HepG2 (cell line): ENCODE measurements around the gene SLAIN2. TPM values are rescaled to one million over a fixed set of nuclear protein-coding genes. Genes with fewer than 3 reads are reported as not detected.

Experiments
- ATAC-seq: fragments of 200-7000 bp; cut with Tn5 transposase; 3 replicates; pipeline ENCODE4 v1.9.1; 2020; ENCODE audit warnings: mild to moderate bottlenecking, moderate library complexity
- BruUV-seq: library from RNA; stranded (reverse); fragments of 400-500 nt; replicated peaks from 2 replicates; lab custom pipeline; 2021; lab: Mats Ljungman, UMichigan
- CTCF ChIA-PET: fragments of 300-600 bp; formaldehyde crosslinking; extraction: SDS; loops from one replicate; lab custom pipeline; 2021; ENCODE audit warnings: low total read pairs, inconsistent platforms, low intra/inter-chr PET ratio; lab: Yijun Ruan, JAX
- POLR2A ChIA-PET: fragments of 350-600 bp; sonication (Branson Sonifier 250); formaldehyde crosslinking; loops from one replicate; lab custom pipeline; 2020; ENCODE audit warnings: antibody characterized with exemption, inconsistent platforms; lab: Yijun Ruan, JAX
- DNase-seq: peaks from one replicate; pipeline ENCODE4 v3.0.0-alpha.2; 2015; ENCODE audit warnings: low spot score
- FAIRE-seq: peaks from 3 replicates; lab custom pipeline; 2011; peaks lifted over from hg19 to GRCh38; lab: Jason Lieb, UNC
- H2AFZ ChIP-seq: one replicate; pipeline ENCODE4 v1.6.1; 2011; ENCODE audit warnings: low read length, inconsistent platforms
- H3K27ac ChIP-seq: fragments of 300-600 bp; 3 replicates; pipeline ENCODE4 v1.8.0; 2011; ENCODE audit warnings: mixed run types, mild to moderate bottlenecking, mixed read lengths, low read length, inconsistent platforms; ENCODE audit not compliant: insufficient read depth; ENCODE audit errors: extremely low read length
- H3K27me3 ChIP-seq, 2 experiments: fragments of 200-600 bp in 1 of 2; 2 replicates in 1 of 2; 3 replicates in 1 of 2; pipeline versions ENCODE4 v1.6.0 to v1.8.0; 2011; ENCODE audit warnings: low read length in 2 of 2, mild to moderate bottlenecking in 2 of 2, moderate library complexity in 2 of 2, inconsistent platforms in 1 of 2; ENCODE audit not compliant: insufficient read depth in 2 of 2, control insufficient read depth in 1 of 2
- H3K36me3 ChIP-seq, 2 experiments: fragments of 200-600 bp in 1 of 2; replicated peaks in 1 of 2; 2 replicates in 1 of 2; 3 replicates in 1 of 2; pipeline versions ENCODE4 v1.5.1 to v1.8.0; 2011; ENCODE audit warnings: low read length in 2 of 2, inconsistent platforms in 1 of 2; ENCODE audit not compliant: insufficient read depth in 2 of 2, control insufficient read depth in 1 of 2
- H3K4me1 ChIP-seq: 2 replicates; pipeline ENCODE4 v1.5.1; 2012; ENCODE audit warnings: low read length, inconsistent platforms; ENCODE audit not compliant: insufficient read depth
- H3K4me2 ChIP-seq: 2 replicates; pipeline ENCODE4 v1.6.0; 2011; ENCODE audit warnings: low read depth, low read length, inconsistent platforms
- H3K4me3 ChIP-seq, 3 experiments: fragments of 200-600 bp in 1 of 3; sonication (generic), shearing (Covaris generic) in 1 of 3; replicated peaks in 1 of 3; 2 replicates each; pipeline ENCODE4 v1.5.1; 2011 to 2016; ENCODE audit warnings: low read length in 3 of 3, inconsistent platforms in 2 of 3, low read depth in 2 of 3, mild to moderate bottlenecking in 2 of 3, control low read depth in 1 of 3, mixed read lengths in 1 of 3; ENCODE audit not compliant: insufficient read depth in 1 of 3
- H3K79me2 ChIP-seq: one replicate; pipeline ENCODE4 v1.6.1; 2011; ENCODE audit warnings: low read length, inconsistent platforms; ENCODE audit not compliant: insufficient read depth
- H3K9ac ChIP-seq: 2 replicates; pipeline ENCODE4 v1.6.0; 2011; ENCODE audit warnings: mild to moderate bottlenecking, low read depth, low read length, inconsistent platforms; ENCODE audit not compliant: insufficient read depth
- H3K9me3 ChIP-seq: 2 replicates; pipeline ENCODE4 v1.5.1; 2012; ENCODE audit warnings: mild to moderate bottlenecking, low read length
- H4K20me1 ChIP-seq: 2 replicates; pipeline ENCODE4 v1.6.0; 2011; ENCODE audit warnings: inconsistent platforms, mild to moderate bottlenecking, low read length, moderate library complexity; ENCODE audit not compliant: insufficient read depth
- HIVEP1 ChIP-seq: sonication (generic); formaldehyde crosslinking; IDR thresholded peaks from 2 replicates; pipeline ENCODE4 v1.4.0; 2020; ENCODE audit warnings: mild to moderate bottlenecking, missing genetic modification reagents
- KMT2B ChIP-seq: IDR thresholded peaks from 2 replicates; pipeline ENCODE4 v1.6.1; 2016; ENCODE audit warnings: missing genetic modification reagents, missing compliant biosample characterization
- ONECUT2 ChIP-seq: sonication (generic); formaldehyde crosslinking; IDR thresholded peaks from 2 replicates; pipeline ENCODE4 v1.4.0; 2020; ENCODE audit warnings: missing genetic modification reagents
- PRMT3 ChIP-seq: sonication (generic); formaldehyde crosslinking; IDR thresholded peaks from 2 replicates; pipeline ENCODE4 v1.8.1; 2022; ENCODE audit warnings: low read depth, mild to moderate bottlenecking, moderate library complexity, missing genetic modification reagents, borderline replicate concordance
- SP2 ChIP-seq: sonication (generic); formaldehyde crosslinking; IDR thresholded peaks from 2 replicates; pipeline ENCODE4 v1.5.1; 2020; ENCODE audit warnings: mild to moderate bottlenecking, missing genetic modification reagents
- ZNF724P ChIP-seq: sonication (generic); formaldehyde crosslinking; IDR thresholded peaks from 2 replicates; pipeline ENCODE4 v1.8.0; 2022; ENCODE audit warnings: missing genetic modification reagents, borderline replicate concordance
- ZNF782 ChIP-seq: sonication (generic); formaldehyde crosslinking; IDR thresholded peaks from 2 replicates; pipeline ENCODE4 v1.4.0; 2020; ENCODE audit warnings: missing genetic modification reagents, mild to moderate bottlenecking, borderline replicate concordance
- ZNF841 ChIP-seq: sonication (generic); formaldehyde crosslinking; IDR thresholded peaks from 2 replicates; pipeline ENCODE4 v1.8.1; 2023; ENCODE audit warnings: missing genetic modification reagents, borderline replicate concordance
- WGBS: methylation state at CpG from one replicate; pipeline ENCODE4 v1.1.6; 2017; ENCODE audit warnings: low lambda C conversion rate; 5-methylcytosine and 5-hydroxymethylcytosine counted together
- in situ Hi-C: cut with HindIII; loops from 2 replicates; pipeline ENCODE4 v1.10.0; 2017; ENCODE audit warnings: low pct_unique_long_range_greater_than_20kb; ENCODE audit not compliant: extremely low pct_ligation_motif_present
- intact Hi-C: fragments of 100-400 bp; cut with micrococcal nuclease; formaldehyde crosslinking; loops from one replicate; pipeline ENCODE4 v1.10.0; 2022; ENCODE audit not compliant: unreplicated experiment
- polyA plus RNA-seq, 8 experiments: library from polyadenylated mRNA; depleted of rRNA in 3 of 8; stranded (reverse) in 7 of 8; unstranded in 1 of 8; fragments of >200 nt; fragmentation: Illumina TruSeq in 4 of 8; extraction: Trizol in 4 of 8; gene quantifications; 2 replicates each; pipeline versions ENCODE4 v1.2.1 to v1.2.3, GENCODE V29; 2011 to 2016; ENCODE audit warnings: low read depth in 4 of 8, missing spikeins in 1 of 8, mixed read lengths in 1 of 8; ENCODE audit not compliant: insufficient read depth in 1 of 8
- total RNA-seq, 5 experiments: library from RNA; depleted of rRNA; stranded (reverse); fragments of >200 nt; fragmentation: Illumina TruSeq; extraction: Trizol; gene quantifications; 2 replicates each; pipeline ENCODE4 v1.2.3, GENCODE V29; 2016; ENCODE audit warnings: low read depth in 1 of 5

Gene SLAIN2
- total and polyA plus RNA-seq, 2 of the 13 experiments (the other 11 are each of a cell fraction or from before 2014, with no cell fraction given): 20.7 to 22.5 TPM

- TF ChIP-seq ZNF782 (no peak), ONECUT2 (CRISPR knock-in tag) (no peak), SP2 (CRISPR knock-in tag) (no peak)
- TF ChIP-seq, all 625 proteins: peak for 0
- no TSS peak for BruUV-seq
- peaks cover 9% of the 10 kb centered on the region for H3K79me2 ChIP-seq
- 95% methylated on average over 1 of the region's 1 CpG for WGBS
- DNase-seq (no peak), ATAC-seq (no peak), FAIRE-seq (no peak)
- H3K36me3 ChIP-seq: 0 out of 5 replicates have a peak, but pooled peaks cover 0 to 6% of the 10 kb centered on the region in 2 experiments
- H3K4me1 ChIP-seq: peaks cover 13% of the 10 kb centered on the region
- no peak overlapping the region for H3K27ac ChIP-seq
- no peak overlapping the region for H3K4me2 ChIP-seq
- ChIA-PET CTCF (no interaction called here), POLR2A (no interaction called here)
- intact Hi-C loops: no loop called here
- H3K9me3 ChIP-seq: no peaks in the 10 kb centered on the region
- no peaks in the 10 kb centered on the region for H3K27me3 ChIP-seq
- H2AFZ ChIP-seq: no peak overlapping the region
- in situ Hi-C loops: no loop called here
- H4K20me1 ChIP-seq: no peaks in the 10 kb centered on the region
- H3K9ac ChIP-seq: no peak overlapping the region
- no peak overlapping the region for H3K4me3 ChIP-seq
Measured at GRCh38 chr4:48370260-48371134, 29.2 kb downstream of the SLAIN2 start.

DNA sequence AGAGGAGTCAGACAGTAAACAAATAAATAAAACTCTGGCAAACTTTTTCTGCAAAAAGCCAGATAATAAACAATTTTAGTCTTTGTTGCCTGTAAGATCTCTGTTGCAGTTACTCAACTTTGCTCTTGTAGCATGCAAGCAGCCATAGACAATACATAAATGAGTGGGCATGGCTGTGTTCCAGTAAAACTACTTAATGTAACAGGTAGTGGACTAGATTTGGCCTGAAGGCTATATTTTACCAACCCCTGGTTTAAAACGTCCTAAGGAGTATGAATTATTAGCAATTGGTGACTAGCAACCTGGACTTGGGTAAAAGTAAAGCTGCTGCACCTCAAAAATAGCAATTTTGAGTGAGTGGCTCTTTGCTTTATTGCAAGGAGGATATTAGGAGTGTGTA is 30.9 kb downstream of the SLAIN2 start:
- no peak overlapping the region for H2AFZ ChIP-seq
- ATAC-seq: no peak
- no peak overlapping the region for H3K4me3 ChIP-seq
- ChIA-PET CTCF (no interaction called here), POLR2A (no interaction called here)
- peaks cover 15% of the 10 kb centered on the region for H3K4me1 ChIP-seq
- TF ChIP-seq PRMT3 (CRISPR knock-in tag): no peak
- no peak for TF ChIP-seq ZNF841 (CRISPR knock-in tag)
- TF ChIP-seq ZNF724P (CRISPR knock-in tag): no peak
- no peak for TF ChIP-seq KMT2B (CRISPR knock-in tag)
- TF ChIP-seq HIVEP1: no peak
- in situ Hi-C loops (no loop called here), intact Hi-C loops (no loop called here)
- FAIRE-seq: no peak
- H3K27ac ChIP-seq: no peak overlapping the region
- H3K36me3 ChIP-seq: 0 out of 5 replicates have a peak, but pooled peaks cover 0 to 6% of the 10 kb centered on the region in 2 experiments
- no TSS peak for BruUV-seq
- H4K20me1 ChIP-seq: no peaks in the 10 kb centered on the region
- peaks cover 4% of the 10 kb centered on the region for H3K79me2 ChIP-seq
- no peak for DNase-seq
- H3K9ac ChIP-seq: no peak overlapping the region
- H3K4me2 ChIP-seq: no peak overlapping the region
- 81% methylated on average over 1 of the region's 1 CpG for WGBS
- no peaks in the 10 kb centered on the region for H3K9me3 ChIP-seq
- no peaks in the 10 kb centered on the region for H3K27me3 ChIP-seq
